ENCODE data around the gene FCER2. TPM values are rescaled to one million over a fixed set of nuclear protein-coding genes. Genes with fewer than 3 reads are reported as not detected.
A peak's percentile ranks its signal among the peaks of the same experiment; 100 is the strongest.

FCER2 gene
- polyA plus RNA-seq, 3 donors = 1.1 to 4.1 (median 2.1) TPM

DNA sequence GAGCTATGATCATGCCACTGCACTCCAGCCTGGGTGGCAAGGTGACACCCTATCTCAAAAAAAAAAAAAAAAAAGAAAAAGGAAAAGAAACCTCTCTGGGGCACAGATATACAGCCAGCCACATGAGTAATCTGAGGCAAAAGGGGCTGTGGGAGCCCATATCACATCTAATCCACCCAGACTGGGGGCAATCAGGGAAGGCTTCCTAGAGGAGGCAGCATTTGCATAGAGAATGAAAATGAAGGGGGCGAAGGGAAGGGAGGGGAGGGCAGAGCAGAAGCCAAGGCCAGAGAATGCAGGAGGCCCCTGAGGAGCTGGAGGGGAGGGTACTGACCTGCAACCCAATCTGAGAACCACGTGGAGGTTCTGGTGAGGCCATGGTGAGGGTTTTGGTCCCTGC is 51.8 kb downstream of the FCER2 start:
- H4K20me1 ChIP-seq (ENCODE audit: insufficient read depth, low read length) = peaks cover 3% of the 10 kb centered on the region
- peaks cover 55% of the 10 kb centered on the region in 2 donors for H3K4me1 ChIP-seq (ENCODE audit: control insufficient read depth in 1 of 2, insufficient read depth in 2 of 2, low read length in 2 of 2)

DNA sequence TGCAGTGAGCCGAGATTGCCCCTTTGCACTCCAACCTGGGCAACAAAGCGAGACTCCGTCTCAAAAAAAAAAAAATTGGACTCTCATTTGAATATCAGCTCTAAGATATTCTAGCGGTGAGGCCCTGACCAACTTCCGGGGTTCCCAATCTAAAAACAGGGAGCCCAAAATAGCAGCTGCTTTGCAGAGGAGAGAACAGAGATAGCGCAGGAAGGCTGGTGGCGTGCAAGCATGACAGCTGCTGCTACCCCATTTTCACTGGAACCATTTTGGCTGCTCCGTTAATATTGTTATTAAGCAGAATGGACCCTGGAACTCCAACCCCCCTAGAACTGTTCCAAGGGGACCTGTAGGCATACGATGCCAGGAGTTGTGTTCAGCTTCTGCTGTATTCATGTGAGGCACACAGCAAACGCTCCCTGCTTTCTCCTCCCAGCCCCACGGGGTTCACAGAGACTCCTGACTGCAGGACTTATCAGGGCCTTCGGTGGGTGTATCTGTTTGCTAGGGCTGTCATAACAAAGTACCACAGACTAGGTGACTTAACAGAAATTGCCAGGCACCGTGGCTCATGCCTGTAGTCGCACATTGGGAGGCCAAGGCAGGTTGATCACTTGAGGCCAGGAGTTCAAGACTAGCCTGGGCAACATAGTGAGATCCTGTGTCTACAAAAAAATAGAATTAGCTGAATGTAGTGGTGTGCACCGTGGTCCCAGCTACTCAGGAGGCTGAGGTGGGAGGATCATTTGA is 53.5 kb downstream of the FCER2 start:
- no peaks in the 10 kb centered on the region for H3K27me3 ChIP-seq (ENCODE audit: control insufficient read depth in 2 of 2, insufficient read depth in 2 of 2, low read length in 2 of 2)
- H3K4me3 Mint-ChIP-seq = no peak overlapping the region
- H3K9me3 ChIP-seq (replicated peaks in 1 of 2; ENCODE audit: control insufficient read depth in 1 of 2, insufficient read depth in 1 of 2, low read length in 2 of 2) = no peaks in the 10 kb centered on the region
- H3K36me3 Mint-ChIP-seq = peaks cover 22 to 38% of the 10 kb centered on the region in 2 donors
- TF ChIP-seq, protein P1, sequence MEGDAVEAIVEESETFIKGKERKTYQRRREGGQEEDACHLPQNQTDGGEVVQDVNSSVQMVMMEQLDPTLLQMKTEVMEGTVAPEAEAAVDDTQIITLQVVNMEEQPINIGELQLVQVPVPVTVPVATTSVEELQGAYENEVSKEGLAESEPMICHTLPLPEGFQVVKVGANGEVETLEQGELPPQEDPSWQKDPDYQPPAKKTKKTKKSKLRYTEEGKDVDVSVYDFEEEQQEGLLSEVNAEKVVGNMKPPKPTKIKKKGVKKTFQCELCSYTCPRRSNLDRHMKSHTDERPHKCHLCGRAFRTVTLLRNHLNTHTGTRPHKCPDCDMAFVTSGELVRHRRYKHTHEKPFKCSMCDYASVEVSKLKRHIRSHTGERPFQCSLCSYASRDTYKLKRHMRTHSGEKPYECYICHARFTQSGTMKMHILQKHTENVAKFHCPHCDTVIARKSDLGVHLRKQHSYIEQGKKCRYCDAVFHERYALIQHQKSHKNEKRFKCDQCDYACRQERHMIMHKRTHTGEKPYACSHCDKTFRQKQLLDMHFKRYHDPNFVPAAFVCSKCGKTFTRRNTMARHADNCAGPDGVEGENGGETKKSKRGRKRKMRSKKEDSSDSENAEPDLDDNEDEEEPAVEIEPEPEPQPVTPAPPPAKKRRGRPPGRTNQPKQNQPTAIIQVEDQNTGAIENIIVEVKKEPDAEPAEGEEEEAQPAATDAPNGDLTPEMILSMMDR (IDR thresholded peaks at IDR 0.05) = no peak
- no peak for DNase-seq
- H3K4me1 Mint-ChIP-seq = peaks cover 48% of the 10 kb centered on the region
- no peak overlapping the region for H3K4me3 ChIP-seq (replicated peaks in 1 of 3; ENCODE audit: low read depth in 2 of 3, low read length in 3 of 3)
- H3K27me3 Mint-ChIP-seq (ENCODE audit: low read depth in 3 of 3) = peaks cover 0 to 2% (median 2%) of the 10 kb centered on the region in 3 donors
- peaks cover 18 to 38% of the 10 kb centered on the region in 2 donors for H3K36me3 ChIP-seq (replicated peaks in 1 of 2; ENCODE audit: control insufficient read depth in 1 of 2, insufficient read depth in 2 of 2, low read length in 2 of 2)
- intact Hi-C loops (cut with micrococcal nuclease) = loop anchor here in 1 of 2 donors (5.0 kb wide), 1 partner anchor 34 kb away; the partner anchor contains the start of gene TRAPPC5
- no peak overlapping the region for H3K4me2 ChIP-seq (replicated peaks; ENCODE audit: extremely low read depth, low read length, poor library complexity, severe bottlenecking)
- H3K9ac ChIP-seq (ENCODE audit: insufficient read depth, low read length, poor library complexity, severe bottlenecking) = no peak overlapping the region
- no peaks in the 10 kb centered on the region for H3K9me3 Mint-ChIP-seq
- H3K79me2 ChIP-seq (ENCODE audit: insufficient read depth, low read length) = peaks cover 33% of the 10 kb centered on the region
- H3K27ac Mint-ChIP-seq = peak overlapping the region in 2 of 7 donors; percentile 26 to 76
- peaks cover 55% of the 10 kb centered on the region in 2 donors for H3K4me1 ChIP-seq (ENCODE audit: control insufficient read depth in 1 of 2, insufficient read depth in 2 of 2, low read length in 2 of 2)
- peaks cover 18% of the 10 kb centered on the region for H4K20me1 ChIP-seq (ENCODE audit: insufficient read depth, low read length)
- no peak overlapping the region for H2AFZ ChIP-seq (ENCODE audit: insufficient read depth, low read depth, low read length, poor library complexity, severe bottlenecking)
- whole genome bisulfite sequencing (ENCODE audit: insufficient coverage) = 87% methylated on average over 9 of the region's 15 CpGs
- no peak overlapping the region for H3K27ac ChIP-seq (ENCODE audit: low read depth in 1 of 2, low read length in 2 of 2)

More for the DNA sequence above, 51.8 kb downstream of the FCER2 start:
- H3K36me3 ChIP-seq (replicated peaks in 1 of 2; ENCODE audit: control insufficient read depth in 1 of 2, insufficient read depth in 2 of 2, low read length in 2 of 2) = peaks cover 18 to 26% of the 10 kb centered on the region in 2 donors
- H3K79me2 ChIP-seq (ENCODE audit: insufficient read depth, low read length) = peaks cover 24% of the 10 kb centered on the region
- no peak overlapping the region for H3K4me2 ChIP-seq (replicated peaks; ENCODE audit: extremely low read depth, low read length, poor library complexity, severe bottlenecking)
- no peak overlapping the region for H3K27ac ChIP-seq (ENCODE audit: low read depth in 1 of 2, low read length in 2 of 2)
- Mint-ChIP-seq H3K4me1 (peaks cover 44% of the 10 kb centered on the region), H3K36me3 (peaks cover 13 to 27% of the 10 kb centered on the region in 2 donors), H3K27ac (peak overlapping the region in 1 of 7 donors; percentile 71), H3K9me3 (no peaks in the 10 kb centered on the region), H3K27me3 (ENCODE audit: low read depth in 3 of 3) (peaks cover 0 to 2% (median 2%) of the 10 kb centered on the region in 3 donors), H3K4me3 (no peak overlapping the region)
- no peak overlapping the region for H2AFZ ChIP-seq (ENCODE audit: insufficient read depth, low read depth, low read length, poor library complexity, severe bottlenecking)
- TF ChIP-seq, protein P1 (IDR thresholded peaks at IDR 0.05) = no peak
- WGBS (ENCODE audit: insufficient coverage) = 56% methylated on average over 2 of the region's 2 CpGs
- intact Hi-C loops (cut with micrococcal nuclease) = loop anchor here in 1 of 2 donors (10.0 kb wide), 1 partner anchor 105 kb away; no protein-coding TSS in a partner anchor
- no peak for DNase-seq
- no peaks in the 10 kb centered on the region for H3K27me3 ChIP-seq (ENCODE audit: control insufficient read depth in 2 of 2, insufficient read depth in 2 of 2, low read length in 2 of 2)
- H3K9ac ChIP-seq (ENCODE audit: insufficient read depth, low read length, poor library complexity, severe bottlenecking) = no peak overlapping the region
- H3K4me3 ChIP-seq (replicated peaks in 1 of 3; ENCODE audit: low read depth in 2 of 3, low read length in 3 of 3) = no peak overlapping the region
- H3K9me3 ChIP-seq (replicated peaks in 1 of 2; ENCODE audit: control insufficient read depth in 1 of 2, insufficient read depth in 1 of 2, low read length in 2 of 2) = no peaks in the 10 kb centered on the region
